HUDEP-2 (cell line): Measurements from ENCODE around the gene TEX38.

Experiments
- DNase-seq, 76 experiments: peaks; one replicate each; lab custom pipeline; 2025; ENCODE audit not compliant: unreplicated experiment in 76 of 76; lab: John Stamatoyannopoulos, UW

Gene TEX38

GRCh38 chr1:46721204-46721603, 49.5 kb downstream of the TEX38 start:
- DNase-seq: no peak

- no peak for DNase-seq
Observed at GRCh38 chr1:46721686-46722205, 50.1 kb downstream of the TEX38 start.
